Measurements from ENCODE around the gene INPP5F.

- TF ChIP-seq POLR2A (IDR thresholded peaks at IDR 0.05) (no peak), CTCF (IDR thresholded peaks at IDR 0.05) (no peak)
Observed at GRCh38 chr10:119734396-119735332, 8.8 kb downstream of the INPP5F start.

Data from adrenal gland (tissue), 5 donors.